Prostate gland (tissue), 2 donors: ENCODE results near the gene PVR.

Experiments
- CTCF ChIP-seq, 4 experiments: fragments of 200-600 bp in 2 of 4; fragments of 450-650 bp in 2 of 4; sonication (generic) in 2 of 4; IDR thresholded peaks; 1 replicate in 3 of 4; 2 replicates in 1 of 4; pipeline ENCODE4 v1.5.1; 2016 to 2019; ENCODE audit warnings: antibody characterized with exemption in 4 of 4, mild to moderate bottlenecking in 2 of 4, moderate library complexity in 2 of 4
- POLR2A ChIP-seq: fragments of 450-650 bp; IDR thresholded peaks from one replicate; pipeline ENCODE4 v1.6.1; 2016; ENCODE audit warnings: antibody characterized with exemption, mild to moderate bottlenecking
- POLR2AphosphoS5 ChIP-seq: sonication (generic); formaldehyde crosslinking; IDR thresholded peaks from one replicate; pipeline ENCODE4 v1.6.1; 2017; ENCODE audit warnings: antibody characterized with exemption

- TF ChIP-seq CTCF (IDR thresholded peaks at IDR 0.05), result no peak
- no peak for TF ChIP-seq POLR2A
- no peak for TF ChIP-seq POLR2AphosphoS5
These were observed 33.5 kb downstream of the PVR start for GRCh38 chr19:44677019-44677811.
